Astrocyte (in vitro differentiated cells and primary cell): ENCODE measurements around the gene CLINT1. TPM values are rescaled to one million over a fixed set of nuclear protein-coding genes. Genes with fewer than 3 reads are reported as not detected.

Source experiments
- DNase-seq: peaks from one replicate; pipeline ENCODE4 v3.0.0-alpha.2; 2010; ENCODE audit warnings: low read depth
- FAIRE-seq: peaks from 2 replicates; lab custom pipeline; 2011; peaks lifted over from hg19 to GRCh38; lab: Jason Lieb, UNC
- H2AFZ ChIP-seq: 2 replicates; pipeline ENCODE4 v1.6.0; 2012; ENCODE audit warnings: low read depth, low read length, inconsistent platforms
- H3K27ac ChIP-seq: 2 replicates; pipeline ENCODE4 v1.5.1; 2011; ENCODE audit warnings: low read depth, low read length, inconsistent platforms
- H3K27me3 ChIP-seq: 2 replicates; pipeline ENCODE4 v1.6.0; 2011; ENCODE audit warnings: low read length, inconsistent platforms; ENCODE audit not compliant: insufficient read depth
- H3K36me3 ChIP-seq: 2 replicates; pipeline ENCODE4 v1.5.1; 2011; ENCODE audit warnings: low read length, inconsistent platforms; ENCODE audit not compliant: insufficient read depth
- H3K4me1 ChIP-seq: 2 replicates; pipeline ENCODE4 v1.5.1; 2011; ENCODE audit warnings: low read length, inconsistent platforms; ENCODE audit not compliant: insufficient read depth
- H3K4me2 ChIP-seq: 2 replicates; pipeline ENCODE4 v1.6.0; 2012; ENCODE audit warnings: low read length, inconsistent platforms
- H3K4me3 ChIP-seq: 2 replicates; pipeline ENCODE4 v1.5.1; 2011; ENCODE audit warnings: low read depth, mild to moderate bottlenecking, low read length, inconsistent platforms; ENCODE audit not compliant: insufficient read depth
- H3K79me2 ChIP-seq: 2 replicates; pipeline ENCODE4 v1.6.0; 2012; ENCODE audit warnings: mild to moderate bottlenecking, low read length, inconsistent platforms; ENCODE audit not compliant: insufficient read depth
- H3K9ac ChIP-seq: 2 replicates; pipeline ENCODE4 v1.6.0; 2012; ENCODE audit warnings: mild to moderate bottlenecking, low read length, inconsistent platforms
- H3K9me3 ChIP-seq: 2 replicates; pipeline ENCODE4 v1.5.1; 2012; ENCODE audit warnings: low read depth, mild to moderate bottlenecking, low read length, inconsistent platforms; ENCODE audit not compliant: insufficient read depth
- H4K20me1 ChIP-seq: 2 replicates; pipeline ENCODE4 v1.6.0; 2012; ENCODE audit warnings: low read length, inconsistent platforms; ENCODE audit not compliant: insufficient read depth
- H3K27ac Mint-ChIP-seq: one replicate; pipeline ENCODE4 v1.8.0; 2021; ENCODE audit warnings: mild to moderate bottlenecking, mixed read lengths; ENCODE audit not compliant: unreplicated experiment
- H3K27me3 Mint-ChIP-seq: one replicate; pipeline ENCODE4 v1.8.0; 2021; ENCODE audit warnings: low read depth, mixed read lengths; ENCODE audit not compliant: unreplicated experiment
- H3K36me3 Mint-ChIP-seq: one replicate; pipeline ENCODE4 v1.8.0; 2021; ENCODE audit warnings: low read depth, mixed read lengths; ENCODE audit not compliant: unreplicated experiment
- H3K4me1 Mint-ChIP-seq: one replicate; pipeline ENCODE4 v1.8.0; 2021; ENCODE audit warnings: low read depth, mixed read lengths; ENCODE audit not compliant: unreplicated experiment
- H3K4me3 Mint-ChIP-seq: one replicate; pipeline ENCODE4 v1.8.0; 2021; ENCODE audit warnings: mild to moderate bottlenecking, moderate library complexity, mixed read lengths; ENCODE audit not compliant: unreplicated experiment
- H3K9me3 Mint-ChIP-seq: one replicate; pipeline ENCODE4 v1.8.0; 2021; ENCODE audit warnings: mild to moderate bottlenecking, mixed read lengths; ENCODE audit not compliant: unreplicated experiment
- EZH2 ChIP-seq: IDR thresholded peaks from 2 replicates; pipeline ENCODE4 v1.6.1; 2012; ENCODE audit warnings: mild to moderate bottlenecking, low read length, inconsistent platforms; ENCODE audit not compliant: insufficient read depth
- total RNA-seq: library from RNA; stranded (reverse); gene quantifications from 2 replicates; pipeline ENCODE4 v1.2.1, GENCODE V29; 2021
- TF ChIP-seq, protein P1 (sequence below): IDR thresholded peaks from 2 replicates; pipeline ENCODE4 v1.5.1; 2011; ENCODE audit warnings: low read depth, mild to moderate bottlenecking, inconsistent platforms, low read length, moderate library complexity; ENCODE audit not compliant: insufficient read depth

CLINT1 gene
- total RNA-seq, 1 donor from 2014 or later, result 100 TPM

- peaks cover 36% of the 10 kb centered on the region for H4K20me1 ChIP-seq
- H3K4me2 ChIP-seq, result no peak overlapping the region
- no peaks in the 10 kb centered on the region for H3K4me1 ChIP-seq
- Mint-ChIP-seq H3K27me3 (no peaks in the 10 kb centered on the region), H3K36me3 (peaks cover 7% of the 10 kb centered on the region), H3K4me1 (peaks cover 5% of the 10 kb centered on the region), H3K27ac (no peak overlapping the region), H3K4me3 (no peak overlapping the region), H3K9me3 (no peaks in the 10 kb centered on the region)
- TF ChIP-seq EZH2, result no peak
- TF ChIP-seq, protein P1, sequence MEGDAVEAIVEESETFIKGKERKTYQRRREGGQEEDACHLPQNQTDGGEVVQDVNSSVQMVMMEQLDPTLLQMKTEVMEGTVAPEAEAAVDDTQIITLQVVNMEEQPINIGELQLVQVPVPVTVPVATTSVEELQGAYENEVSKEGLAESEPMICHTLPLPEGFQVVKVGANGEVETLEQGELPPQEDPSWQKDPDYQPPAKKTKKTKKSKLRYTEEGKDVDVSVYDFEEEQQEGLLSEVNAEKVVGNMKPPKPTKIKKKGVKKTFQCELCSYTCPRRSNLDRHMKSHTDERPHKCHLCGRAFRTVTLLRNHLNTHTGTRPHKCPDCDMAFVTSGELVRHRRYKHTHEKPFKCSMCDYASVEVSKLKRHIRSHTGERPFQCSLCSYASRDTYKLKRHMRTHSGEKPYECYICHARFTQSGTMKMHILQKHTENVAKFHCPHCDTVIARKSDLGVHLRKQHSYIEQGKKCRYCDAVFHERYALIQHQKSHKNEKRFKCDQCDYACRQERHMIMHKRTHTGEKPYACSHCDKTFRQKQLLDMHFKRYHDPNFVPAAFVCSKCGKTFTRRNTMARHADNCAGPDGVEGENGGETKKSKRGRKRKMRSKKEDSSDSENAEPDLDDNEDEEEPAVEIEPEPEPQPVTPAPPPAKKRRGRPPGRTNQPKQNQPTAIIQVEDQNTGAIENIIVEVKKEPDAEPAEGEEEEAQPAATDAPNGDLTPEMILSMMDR, result no peak
- H3K36me3 ChIP-seq, result peaks cover 51% of the 10 kb centered on the region
- H2AFZ ChIP-seq, result no peak overlapping the region
- peaks cover 13% of the 10 kb centered on the region for H3K79me2 ChIP-seq
- H3K27me3 ChIP-seq, result no peaks in the 10 kb centered on the region
- DNase-seq (no peak), FAIRE-seq (no peak)
- no peak overlapping the region for H3K9ac ChIP-seq
- H3K27ac ChIP-seq, result no peak overlapping the region
- no peaks in the 10 kb centered on the region for H3K9me3 ChIP-seq
- H3K4me3 ChIP-seq, result no peak overlapping the region
Measured at GRCh38 chr5:157812086-157812485, 46.9 kb downstream of the CLINT1 start.

DNA sequence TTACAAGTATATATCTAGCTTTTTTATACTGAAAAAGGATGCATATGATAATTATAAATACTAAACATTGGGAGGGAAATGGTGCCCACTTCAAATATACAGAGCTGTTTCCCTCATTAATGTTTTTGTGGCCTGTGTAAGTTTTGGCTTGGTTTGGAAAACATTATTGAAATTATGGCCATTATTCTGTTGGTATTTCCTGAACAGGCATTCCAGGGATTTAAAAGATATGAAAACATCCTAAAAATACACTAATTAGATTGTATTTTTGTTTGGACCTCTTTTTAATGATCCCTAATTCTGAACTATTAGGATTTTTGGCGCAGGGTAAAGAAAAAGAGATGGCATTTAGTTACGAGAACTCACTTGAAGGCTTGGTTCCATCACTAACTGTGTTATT, 50.9 kb downstream of the CLINT1 start:
- H3K9me3 ChIP-seq, result no peaks in the 10 kb centered on the region
- no peaks in the 10 kb centered on the region for H3K27me3 ChIP-seq
- no peak overlapping the region for H3K9ac ChIP-seq
- H3K79me2 ChIP-seq, result no peaks in the 10 kb centered on the region
- peaks cover 13% of the 10 kb centered on the region for H3K36me3 Mint-ChIP-seq
- H3K27me3 Mint-ChIP-seq, result no peaks in the 10 kb centered on the region
- DNase-seq (no peak), FAIRE-seq (no peak)
- no peaks in the 10 kb centered on the region for H3K4me1 ChIP-seq
- peaks cover 21% of the 10 kb centered on the region for H4K20me1 ChIP-seq
- peaks cover 63% of the 10 kb centered on the region for H3K36me3 ChIP-seq
- no peak overlapping the region for H2AFZ ChIP-seq
- no peaks in the 10 kb centered on the region for H3K9me3 Mint-ChIP-seq
- H3K4me2 ChIP-seq, result no peak overlapping the region
- H3K27ac Mint-ChIP-seq, result no peak overlapping the region
- no peak overlapping the region for H3K27ac ChIP-seq
- H3K4me3 ChIP-seq, result no peak overlapping the region
- no peak overlapping the region for H3K4me3 Mint-ChIP-seq
- H3K4me1 Mint-ChIP-seq, result peaks cover 3% of the 10 kb centered on the region
- TF ChIP-seq, protein P1, result no peak
- TF ChIP-seq EZH2, result no peak

- no peak for DNase-seq
- no peaks in the 10 kb centered on the region for H3K27me3 ChIP-seq
- H3K27ac ChIP-seq, result no peak overlapping the region
- H3K4me1 ChIP-seq, result no peaks in the 10 kb centered on the region
- H3K9ac ChIP-seq, result no peak overlapping the region
- H4K20me1 ChIP-seq, result peaks cover 6% of the 10 kb centered on the region
- Mint-ChIP-seq H3K36me3 (peaks cover 8% of the 10 kb centered on the region), H3K4me1 (peaks cover 3% of the 10 kb centered on the region), H3K4me3 (no peak overlapping the region), H3K27ac (no peak overlapping the region), H3K27me3 (no peaks in the 10 kb centered on the region), H3K9me3 (no peaks in the 10 kb centered on the region)
- no peaks in the 10 kb centered on the region for H3K9me3 ChIP-seq
- H3K4me2 ChIP-seq, result no peak overlapping the region
- H3K79me2 ChIP-seq, result no peaks in the 10 kb centered on the region
- TF ChIP-seq, protein P1, result no peak
- TF ChIP-seq EZH2, result no peak
- H3K4me3 ChIP-seq, result no peak overlapping the region
- H3K36me3 ChIP-seq, result peaks cover 35% of the 10 kb centered on the region
- no peak overlapping the region for H2AFZ ChIP-seq
- FAIRE-seq, result no peak
Measured at GRCh38 chr5:157802736-157803135, 56.2 kb downstream of the CLINT1 start.
